Measurements from ENCODE around the gene KRTAP27-1. TPM values are rescaled to one million over a fixed set of nuclear protein-coding genes. Genes with fewer than 3 reads are reported as not detected.

The KRTAP27-1 gene

GRCh38 chr21:30305136-30305535, 32.4 kb downstream of the KRTAP27-1 start:
- Histone ChIP-seq H2BK12ac (ENCODE audit: low read length in 2 of 2) (no peak overlapping the region), H2AK5ac (ENCODE audit: low read length, severe bottlenecking) (no peak overlapping the region), H3K4ac (ENCODE audit: low read depth in 1 of 2, low read length in 2 of 2) (no peak overlapping the region), H4K91ac (ENCODE audit: low read length) (no peak overlapping the region), H2BK120ac (ENCODE audit: low read depth, low read length) (no peak overlapping the region), H3K79me1 (replicated peaks; ENCODE audit: low read length, poor library complexity, severe bottlenecking) (no peaks in the 10 kb centered on the region), H2BK15ac (ENCODE audit: low read depth, poor library complexity, severe bottlenecking) (no peak overlapping the region), H3K36me3 (ENCODE audit: control insufficient read depth in 1 of 2, insufficient read depth in 2 of 2, low read depth in 1 of 2, low read length in 2 of 2) (no peaks in the 10 kb centered on the region), H2BK5ac (ENCODE audit: low read depth, low read length, poor library complexity, severe bottlenecking) (no peak overlapping the region), H3K27me3 (ENCODE audit: control insufficient read depth in 1 of 2, insufficient read depth in 1 of 2, low read length in 2 of 2) (no peaks in the 10 kb centered on the region), H3K4me1 (ENCODE audit: control insufficient read depth, insufficient read depth, low read depth, low read length) (no peaks in the 10 kb centered on the region), H3K14ac (ENCODE audit: low read length in 2 of 2) (no peak overlapping the region), H3K23ac (ENCODE audit: low read length in 2 of 2) (no peak overlapping the region), H3K9me3 (ENCODE audit: control insufficient read depth, low read length) (no peaks in the 10 kb centered on the region), H3K18ac (ENCODE audit: low read depth in 1 of 2, low read length in 2 of 2) (no peak overlapping the region), H3K4me3 (ENCODE audit: insufficient read depth in 1 of 2, low read depth in 1 of 2, low read length in 2 of 2) (no peak overlapping the region), H4K8ac (ENCODE audit: low read length) (no peak overlapping the region), H3K9ac (ENCODE audit: low read length) (no peak overlapping the region), H3K4me2 (ENCODE audit: low read length, poor library complexity, severe bottlenecking) (no peak overlapping the region), H2AFZ (ENCODE audit: low read depth, low read length) (no peak overlapping the region), H3K27ac (ENCODE audit: low read length, poor library complexity, severe bottlenecking) (no peak overlapping the region)
- WGBS = 17% methylated on average over 1 of the region's 1 CpG
- DNase-seq = no peak

- Histone ChIP-seq H2BK15ac (ENCODE audit: low read depth, poor library complexity, severe bottlenecking) (no peak within 1 kb of the TSS), H3K14ac (ENCODE audit: low read length in 2 of 2) (no peak within 1 kb of the TSS), H3K36me3 (ENCODE audit: control insufficient read depth in 1 of 2, insufficient read depth in 2 of 2, low read depth in 1 of 2, low read length in 2 of 2) (no peaks in the 10 kb centered on the region), H3K4me3 (ENCODE audit: insufficient read depth in 1 of 2, low read depth in 1 of 2, low read length in 2 of 2) (no peak within 1 kb of the TSS), H2BK120ac (ENCODE audit: low read depth, low read length) (no peak within 1 kb of the TSS), H4K8ac (ENCODE audit: low read length) (no peak within 1 kb of the TSS), H3K9ac (ENCODE audit: low read length) (no peak within 1 kb of the TSS), H3K4ac (ENCODE audit: low read depth in 1 of 2, low read length in 2 of 2) (no peak within 1 kb of the TSS), H2AFZ (ENCODE audit: low read depth, low read length) (no peak within 1 kb of the TSS), H2AK5ac (ENCODE audit: low read length, severe bottlenecking) (no peak within 1 kb of the TSS), H3K4me1 (ENCODE audit: control insufficient read depth, insufficient read depth, low read depth, low read length) (no peaks in the 10 kb centered on the region), H3K9me3 (ENCODE audit: control insufficient read depth, low read length) (no peaks in the 10 kb centered on the region), H2BK12ac (ENCODE audit: low read length in 2 of 2) (no peak within 1 kb of the TSS), H3K27ac (ENCODE audit: low read length, poor library complexity, severe bottlenecking) (no peak within 1 kb of the TSS), H2BK5ac (ENCODE audit: low read depth, low read length, poor library complexity, severe bottlenecking) (no peak within 1 kb of the TSS), H3K23ac (ENCODE audit: low read length in 2 of 2) (no peak within 1 kb of the TSS), H3K27me3 (ENCODE audit: control insufficient read depth in 1 of 2, insufficient read depth in 1 of 2, low read length in 2 of 2) (no peaks in the 10 kb centered on the region), H3K79me1 (replicated peaks; ENCODE audit: low read length, poor library complexity, severe bottlenecking) (no peaks in the 10 kb centered on the region), H3K18ac (ENCODE audit: low read depth in 1 of 2, low read length in 2 of 2) (no peak within 1 kb of the TSS), H3K4me2 (ENCODE audit: low read length, poor library complexity, severe bottlenecking) (no peak within 1 kb of the TSS), H4K91ac (ENCODE audit: low read length) (no peak within 1 kb of the TSS)
- no peak for DNase-seq
- 46% methylated on average over 2 of the region's 2 CpGs for WGBS
These were observed 48.3 kb downstream of the KRTAP27-1 start, which contains the start of gene KRTAP25-1 for GRCh38 chr21:30289215-30289614. Gene KRTAP25-1, minus strand, starts transcription at chr21:30289514. Its CDS starts 24 bp downstream, at chr21:30289490.

Small RNA genes within 50 kb of the gene (small RNA-seq; reads per million reads assigned to genes)
- gene KRTAP23-1 (ENCODE audit: low read depth) (not detected), gene MIR4327 (ENCODE audit: low read depth) (not detected)

Data from mesenchymal stem cell (in vitro differentiated cells and primary cell).